Stimulated activated CD4-positive, alpha-beta T cell treated with anti-CD3 and anti-CD28 coated beads, Interleukin-4, amount 100 ng/mL, for 48 hours (primary cell): ENCODE data around the gene WBP2.
"Not testable (repeated sequence)": the region's sequence is repeated elsewhere in the genome, so short reads cannot be mapped to it uniquely, and the experiment has no call there.

Source experiments
- DNase-seq, 2 donors: peaks; one replicate each; pipeline ENCODE4 v3.0.0-alpha.2; 2020; ENCODE audit warnings: low read depth in 2 of 2

Gene WBP2

DNA sequence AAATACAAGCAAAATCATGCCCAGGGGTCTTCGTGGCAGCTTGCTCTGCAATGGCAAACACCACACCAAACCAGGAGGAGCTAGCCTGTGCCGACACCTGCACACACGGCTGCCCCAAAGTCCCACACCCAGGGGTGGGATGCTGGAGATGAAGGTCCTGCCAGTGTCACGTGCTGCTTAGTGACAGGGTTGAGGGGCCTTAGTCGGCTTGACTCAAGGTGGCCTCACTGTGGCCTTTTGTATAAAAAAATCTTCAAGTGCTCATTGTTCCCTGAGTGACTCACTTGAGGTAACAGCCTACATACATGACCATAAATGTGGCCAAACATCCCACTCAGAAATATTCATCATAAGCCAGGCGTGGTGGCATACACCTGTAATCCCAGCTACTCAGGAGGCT lies 34.3 kb upstream of the WBP2 start:
- DNase-seq, result no peak

GRCh38 chr17:75888484-75888883 lies 33.3 kb upstream of the WBP2 start:
- DNase-seq, result no peak

DNA sequence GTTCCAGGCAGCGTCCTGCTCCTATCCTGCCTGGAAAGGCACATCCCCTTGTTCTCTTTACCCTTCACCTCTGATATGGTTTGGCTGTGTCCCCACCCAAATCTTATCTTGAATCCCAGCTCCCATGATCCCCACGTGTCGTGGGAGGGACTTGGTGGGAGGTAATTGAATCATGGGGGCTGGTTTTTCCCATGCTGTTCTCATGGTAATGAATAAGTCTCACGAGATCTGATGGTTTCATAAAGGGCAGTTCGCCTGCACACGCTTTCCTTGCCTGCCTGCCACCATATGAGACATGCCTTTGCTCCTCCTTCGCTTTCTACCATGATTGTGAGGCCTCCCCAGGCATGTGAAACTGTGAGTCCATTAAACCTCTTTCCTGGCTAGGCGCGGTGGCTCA lies 30.7 kb upstream of the WBP2 start:
- DNase-seq, result not testable (repeated sequence)

DNA sequence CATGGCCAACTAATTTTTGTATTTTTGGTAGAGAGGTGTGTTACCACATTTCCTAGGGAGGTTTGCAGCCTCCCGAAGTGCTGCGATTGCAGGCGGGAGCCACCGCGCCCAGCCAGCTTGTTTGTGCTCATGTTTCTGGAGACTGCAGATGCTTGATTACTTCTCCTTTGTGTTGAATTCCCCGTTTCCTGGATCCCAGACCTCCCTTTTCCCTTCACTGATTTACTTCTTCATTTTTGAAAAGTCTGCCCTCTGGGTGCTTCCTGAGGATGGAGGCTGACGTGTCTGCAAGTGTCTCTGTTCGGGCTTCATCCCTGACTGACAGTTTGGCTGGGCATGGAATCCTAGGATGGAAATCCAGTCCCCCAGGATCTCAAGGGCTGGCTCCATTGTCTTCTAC lies 30.3 kb upstream of the WBP2 start:
- DNase-seq, result no peak

DNA sequence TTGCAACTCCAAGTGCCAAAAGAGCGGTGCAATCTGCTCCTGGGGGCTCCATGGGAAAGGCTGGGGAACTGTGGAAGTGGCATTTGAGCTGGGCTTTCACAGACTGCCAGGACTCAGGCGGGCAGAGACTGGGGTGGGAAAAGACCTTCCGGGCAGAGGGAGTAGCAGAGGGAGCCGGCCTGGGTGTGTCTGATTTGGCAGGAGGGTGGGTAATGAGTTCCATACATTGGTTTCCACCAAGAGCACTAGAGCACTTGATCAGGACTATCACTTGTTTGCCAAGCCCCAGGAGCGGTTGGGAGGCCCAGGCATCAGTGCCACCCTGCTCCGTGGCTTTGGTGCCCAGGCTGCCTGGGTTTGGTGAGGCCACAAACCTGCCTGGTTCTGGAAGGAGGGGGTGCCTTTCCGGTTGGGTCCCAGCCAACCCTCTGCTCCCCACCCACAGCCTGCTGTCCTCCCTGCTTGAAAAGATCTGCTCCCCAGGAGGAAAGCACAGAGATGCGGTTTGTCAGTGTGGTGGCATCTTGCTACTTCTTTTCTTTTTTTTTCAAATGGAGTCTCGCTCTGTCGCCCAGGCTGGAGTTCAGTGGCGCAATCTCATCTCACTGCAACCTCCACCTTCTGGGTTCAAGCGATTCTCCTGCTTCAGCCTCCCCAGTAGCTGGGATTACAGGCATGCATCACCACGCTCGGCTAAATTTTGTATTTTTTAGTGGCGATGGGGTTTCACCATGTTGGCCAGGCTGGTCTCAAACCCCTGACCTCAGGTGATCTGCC lies 26.7 kb upstream of the WBP2 start:
- DNase-seq, result no peak

GRCh38 chr17:75880266-75880665 lies 25.1 kb upstream of the WBP2 start:
- no peak for DNase-seq

DNA sequence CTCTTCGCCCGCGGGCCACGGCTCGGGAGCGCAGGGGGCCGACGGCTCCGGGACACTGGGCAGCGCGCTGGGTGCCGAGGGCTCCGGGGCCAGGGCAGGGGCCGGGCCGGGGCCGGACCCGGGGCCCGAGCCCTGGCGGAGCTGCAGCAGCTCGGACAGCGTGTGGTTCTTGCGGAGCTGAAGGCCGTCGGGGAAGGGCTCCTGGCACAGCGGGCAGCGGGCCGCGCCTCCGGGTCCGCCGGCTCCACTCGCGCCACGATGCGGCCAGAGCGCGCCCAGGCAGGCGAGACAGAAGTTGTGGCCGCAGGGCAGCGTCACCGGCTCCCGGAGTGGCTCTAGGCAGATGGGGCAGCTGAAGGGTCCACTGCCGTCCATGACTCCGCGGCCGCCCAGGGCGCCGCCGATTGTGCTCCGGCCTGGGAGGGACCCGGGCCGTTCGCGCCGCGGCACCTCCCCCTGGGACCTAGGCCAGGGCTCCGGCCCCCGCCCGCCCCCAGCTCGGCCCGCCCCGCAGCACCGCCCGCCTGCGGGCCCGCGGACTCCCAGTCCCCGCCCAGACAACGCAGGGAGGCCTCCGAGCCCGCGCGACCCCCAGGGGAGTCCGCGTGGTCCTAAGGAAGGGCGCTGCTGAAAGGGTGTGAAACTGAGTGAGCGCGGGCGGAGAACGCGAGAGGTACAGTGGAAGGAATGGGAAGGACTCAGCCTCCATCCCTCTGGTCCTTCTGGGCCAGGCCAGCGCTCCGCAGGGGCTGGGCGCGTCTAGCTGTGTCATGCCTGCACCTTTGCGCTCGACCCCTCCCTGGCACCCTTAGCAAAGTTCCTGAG lies 23.3 kb upstream of the WBP2 start, which contains the start of gene TRIM47:
TSS of gene TRIM47 (minus strand) at position 408 of the 825 bp plus-strand sequence. CDS start at position 375, 33 bp downstream.
- no peak for DNase-seq

- DNase-seq, result peak; percentile 58 to 68
Observed at GRCh38 chr17:75877752-75878173, 22.6 kb upstream of the WBP2 start.

DNA sequence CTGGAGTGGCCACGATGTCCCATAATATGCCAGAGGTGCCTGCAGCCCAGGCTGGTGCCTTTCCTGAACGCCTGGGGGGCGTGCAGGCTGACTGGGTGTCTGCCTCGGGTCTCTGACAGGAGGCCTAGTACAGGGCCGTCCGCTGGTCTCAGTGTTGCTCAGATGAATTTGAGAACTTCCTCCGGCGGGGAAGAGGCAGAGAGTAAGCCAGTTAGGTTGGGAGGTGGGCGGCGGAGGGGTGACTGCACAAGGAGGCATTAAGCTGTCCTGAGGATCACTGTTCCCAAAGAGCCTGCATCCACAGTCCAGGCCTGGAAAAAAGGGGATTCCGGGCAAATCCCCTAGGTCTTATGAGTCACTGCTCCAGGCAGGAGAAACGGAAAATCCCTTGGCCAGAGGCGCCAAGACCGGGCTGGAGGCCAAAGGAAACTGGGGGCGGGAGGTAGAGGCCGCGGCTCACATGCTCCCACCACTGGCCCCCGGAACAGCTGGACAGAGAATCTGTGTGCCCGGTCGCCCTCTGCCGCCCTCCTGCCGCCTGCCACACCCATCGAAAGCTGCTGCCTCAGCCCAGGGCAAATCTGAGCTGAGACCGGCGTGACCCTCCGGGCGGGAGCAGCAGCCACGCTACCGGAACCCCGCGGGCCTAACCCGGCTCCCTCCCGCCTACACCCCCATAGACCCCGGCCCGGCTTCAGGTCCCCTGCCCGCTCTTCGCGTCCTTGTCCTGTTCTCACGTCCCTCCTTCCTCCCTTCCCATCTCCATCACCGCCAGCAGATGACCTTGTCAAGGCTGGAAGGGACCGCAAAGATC lies 22.0 kb upstream of the WBP2 start:
- no peak for DNase-seq

- peak; percentile 54 to 59 for DNase-seq
Observed at GRCh38 chr17:75876190-75876937, 21.2 kb upstream of the WBP2 start.

DNA sequence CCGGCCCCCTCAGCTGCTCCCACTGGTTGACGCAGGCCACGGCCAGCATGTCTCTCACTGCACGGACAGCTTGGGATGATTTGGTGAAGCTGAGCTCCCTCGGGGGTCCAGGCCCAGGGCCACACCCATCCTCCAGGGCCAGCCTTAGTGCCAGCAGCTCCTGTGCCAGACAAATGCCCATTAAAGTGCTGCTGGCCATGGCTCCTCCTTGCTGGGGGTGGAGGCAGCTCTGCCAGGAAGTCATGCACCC lies 20.7 kb upstream of the WBP2 start:
- DNase-seq, result no peak

- no peak for DNase-seq
Observed at GRCh38 chr17:75875182-75875939, 20.2 kb upstream of the WBP2 start.

DNA sequence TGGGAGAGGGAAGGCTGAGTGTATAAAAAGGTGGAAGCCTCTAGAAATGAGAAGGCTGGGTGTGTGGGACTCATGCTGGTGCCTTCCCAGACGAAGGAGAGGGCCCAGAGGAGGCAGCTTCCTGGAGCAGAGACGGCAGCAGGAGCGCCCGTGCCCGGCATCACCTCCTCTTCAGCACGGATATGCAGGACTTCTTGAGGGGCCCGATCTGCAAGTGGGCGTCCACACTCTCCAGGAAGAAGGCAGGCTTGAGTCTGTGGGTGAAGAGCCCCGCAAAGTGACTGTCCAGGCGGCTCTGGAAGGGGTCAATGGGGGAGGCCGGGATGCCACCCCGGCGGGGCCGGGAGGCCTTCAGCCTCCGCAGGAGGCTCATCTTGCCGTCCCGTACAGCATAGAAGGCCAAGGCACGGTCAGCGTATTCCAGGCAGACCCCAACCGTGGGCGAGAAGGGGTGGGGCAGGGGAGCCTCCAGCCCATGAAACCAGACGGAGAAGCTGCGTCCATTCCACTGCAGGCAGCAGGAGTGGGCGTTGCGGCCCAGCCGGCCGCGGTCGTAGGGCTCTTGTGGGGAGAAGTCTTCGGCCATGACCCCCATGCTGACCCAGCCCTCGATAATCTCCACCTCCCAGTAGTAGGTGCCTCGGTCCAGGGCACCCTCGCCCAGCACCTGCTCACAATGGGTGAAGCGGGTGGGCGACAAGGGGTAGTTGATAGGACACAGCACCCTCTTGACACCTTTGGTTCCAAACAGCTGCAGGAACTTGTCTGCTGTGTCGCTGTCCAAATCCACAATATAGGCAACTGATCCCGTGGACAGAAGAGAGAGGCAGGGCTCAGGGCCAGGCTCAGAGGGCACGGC lies 19.4 kb upstream of the WBP2 start:
- no peak for DNase-seq

- no peak for DNase-seq
Observed at GRCh38 chr17:75873587-75874322, 18.6 kb upstream of the WBP2 start.

- DNase-seq, result no peak
Observed at GRCh38 chr17:75872434-75873351, 17.6 kb upstream of the WBP2 start.

DNA sequence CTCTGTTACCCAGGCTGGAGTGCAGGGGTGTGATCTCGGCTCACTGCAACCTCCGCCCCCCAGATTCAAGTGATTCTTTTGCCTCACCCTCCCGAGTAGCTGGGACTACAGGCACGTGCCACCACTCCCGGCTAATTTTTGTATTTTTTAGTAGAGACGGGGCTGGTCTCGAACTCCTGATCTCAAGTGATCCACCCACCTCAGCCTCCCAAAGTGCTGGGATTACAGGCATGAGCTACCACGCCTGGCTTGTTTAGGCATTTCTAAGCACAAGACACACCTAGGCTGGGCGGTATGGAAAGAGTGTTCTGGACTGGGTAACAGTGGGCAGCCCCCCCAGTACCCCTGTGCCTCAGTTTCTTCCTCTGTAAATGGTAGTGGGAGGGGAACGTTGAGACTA lies 15.1 kb upstream of the WBP2 start:
- not testable (repeated sequence) for DNase-seq

DNA sequence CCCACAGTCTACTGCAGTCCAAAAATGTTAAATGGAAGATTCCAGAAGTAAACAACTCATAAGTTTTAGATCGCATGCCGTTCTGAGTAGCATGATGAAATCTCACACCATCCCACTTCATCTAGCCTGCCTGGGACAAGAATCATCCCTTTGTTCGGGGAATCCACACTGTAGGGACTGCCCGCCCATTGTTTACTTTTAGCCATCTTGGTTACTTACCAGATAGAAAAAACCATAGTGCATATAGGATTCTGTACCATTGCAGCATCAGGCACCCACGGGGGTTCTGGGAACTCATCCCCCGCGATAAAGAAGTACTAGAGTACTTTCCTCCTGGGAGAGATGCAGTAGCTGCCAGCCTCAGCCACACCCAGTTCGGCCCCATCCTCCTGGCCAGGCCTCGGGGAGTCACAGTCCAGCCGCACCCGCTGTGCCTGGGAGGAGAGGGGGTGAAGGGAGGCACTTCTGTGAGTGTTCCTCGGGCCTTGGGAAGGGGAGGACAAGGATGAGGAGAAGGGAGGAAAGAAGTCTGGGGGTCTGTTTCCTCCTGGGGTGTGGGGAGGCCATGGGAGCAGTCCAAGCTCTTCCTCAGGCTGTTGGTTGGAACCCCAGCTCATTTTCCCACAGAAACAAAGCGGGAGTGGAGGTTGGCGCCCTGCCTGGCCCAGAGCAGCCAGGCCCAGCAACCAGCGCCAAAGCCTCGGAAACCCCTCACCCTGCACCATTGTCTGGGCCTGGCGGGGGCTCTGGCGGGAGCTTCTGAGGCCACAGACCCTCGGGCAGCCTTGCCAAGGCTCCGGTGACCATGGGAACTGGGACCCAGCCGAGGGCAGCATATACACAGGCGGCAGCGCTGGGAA lies 14.4 kb upstream of the WBP2 start:
- no peak for DNase-seq
